ENCODE measurements around the gene BTRC. TPM values are rescaled to one million over a fixed set of nuclear protein-coding genes. Genes with fewer than 3 reads are reported as not detected.

BTRC gene
- total RNA-seq, 1 donor from 2014 or later = 19.4 TPM

DNA sequence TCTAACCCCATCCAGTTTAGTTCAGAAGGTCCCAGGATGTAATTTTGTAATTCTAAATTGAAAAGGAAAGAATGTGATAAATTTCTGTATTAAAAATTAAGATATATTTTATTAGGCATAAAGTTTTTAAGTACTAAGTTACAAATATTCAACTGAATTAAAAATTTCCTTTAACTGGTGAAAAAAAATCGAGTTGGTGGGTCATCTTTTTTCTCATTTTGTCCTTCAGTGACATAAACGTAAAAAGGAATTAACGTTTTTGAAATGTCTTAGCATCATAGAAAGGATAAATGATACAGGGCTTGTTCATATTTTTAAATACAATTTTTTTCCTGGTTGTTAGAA is 88.5 kb downstream of the BTRC start:
- no peaks in the 10 kb centered on the region for H3K27me3 Mint-ChIP-seq
- ATAC-seq (ENCODE audit: low read depth) = no peak
- ChIA-PET POLR2A (no interaction called here), CTCF (interaction anchor here (1.4 to 2.2 kb wide), 4 partner anchors 10 to 229 kb away, joined by 4 to 17 read pairs (median 12); no protein-coding TSS in a partner anchor)
- H3K9me3 Mint-ChIP-seq = no peaks in the 10 kb centered on the region
- TF ChIP-seq, protein P1, sequence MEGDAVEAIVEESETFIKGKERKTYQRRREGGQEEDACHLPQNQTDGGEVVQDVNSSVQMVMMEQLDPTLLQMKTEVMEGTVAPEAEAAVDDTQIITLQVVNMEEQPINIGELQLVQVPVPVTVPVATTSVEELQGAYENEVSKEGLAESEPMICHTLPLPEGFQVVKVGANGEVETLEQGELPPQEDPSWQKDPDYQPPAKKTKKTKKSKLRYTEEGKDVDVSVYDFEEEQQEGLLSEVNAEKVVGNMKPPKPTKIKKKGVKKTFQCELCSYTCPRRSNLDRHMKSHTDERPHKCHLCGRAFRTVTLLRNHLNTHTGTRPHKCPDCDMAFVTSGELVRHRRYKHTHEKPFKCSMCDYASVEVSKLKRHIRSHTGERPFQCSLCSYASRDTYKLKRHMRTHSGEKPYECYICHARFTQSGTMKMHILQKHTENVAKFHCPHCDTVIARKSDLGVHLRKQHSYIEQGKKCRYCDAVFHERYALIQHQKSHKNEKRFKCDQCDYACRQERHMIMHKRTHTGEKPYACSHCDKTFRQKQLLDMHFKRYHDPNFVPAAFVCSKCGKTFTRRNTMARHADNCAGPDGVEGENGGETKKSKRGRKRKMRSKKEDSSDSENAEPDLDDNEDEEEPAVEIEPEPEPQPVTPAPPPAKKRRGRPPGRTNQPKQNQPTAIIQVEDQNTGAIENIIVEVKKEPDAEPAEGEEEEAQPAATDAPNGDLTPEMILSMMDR (IDR thresholded peaks at IDR 0.05) = no peak
- no peak overlapping the region for H3K4me3 Mint-ChIP-seq
- no peaks in the 10 kb centered on the region for H3K36me3 Mint-ChIP-seq (ENCODE audit: low read depth)
- intact Hi-C loops (cut with micrococcal nuclease) = loop anchor here (1.0 to 5.0 kb wide), 4 partner anchors 150 to 280 kb away; no protein-coding TSS in a partner anchor
- peaks cover 3% of the 10 kb centered on the region for H3K4me1 Mint-ChIP-seq
- DNase-seq = no peak
- H3K27ac Mint-ChIP-seq = no peak overlapping the region

GRCh38 chr10:101444058-101444898 is 90.3 kb downstream of the BTRC start:
- ChIA-PET CTCF (interaction anchor here (0.7 to 1.9 kb wide), 9 partner anchors 9 to 403 kb away, joined by 3 to 5 read pairs (median 4); no protein-coding TSS in a partner anchor), POLR2A (no interaction called here)
- DNase-seq (no peak), ATAC-seq (ENCODE audit: low read depth) (no peak)
- H3K36me3 Mint-ChIP-seq (ENCODE audit: low read depth) = no peaks in the 10 kb centered on the region
- no peak overlapping the region for H3K4me3 Mint-ChIP-seq
- H3K27ac Mint-ChIP-seq = no peak overlapping the region
- H3K9me3 Mint-ChIP-seq = no peaks in the 10 kb centered on the region
- intact Hi-C loops (cut with micrococcal nuclease) = loop anchor here (5.0 kb wide), 2 partner anchors 152 to 282 kb away; no protein-coding TSS in a partner anchor
- no peaks in the 10 kb centered on the region for H3K27me3 Mint-ChIP-seq
- TF ChIP-seq, protein P1 (IDR thresholded peaks at IDR 0.05) = no peak
- H3K4me1 Mint-ChIP-seq = peaks cover 3% of the 10 kb centered on the region

DNA sequence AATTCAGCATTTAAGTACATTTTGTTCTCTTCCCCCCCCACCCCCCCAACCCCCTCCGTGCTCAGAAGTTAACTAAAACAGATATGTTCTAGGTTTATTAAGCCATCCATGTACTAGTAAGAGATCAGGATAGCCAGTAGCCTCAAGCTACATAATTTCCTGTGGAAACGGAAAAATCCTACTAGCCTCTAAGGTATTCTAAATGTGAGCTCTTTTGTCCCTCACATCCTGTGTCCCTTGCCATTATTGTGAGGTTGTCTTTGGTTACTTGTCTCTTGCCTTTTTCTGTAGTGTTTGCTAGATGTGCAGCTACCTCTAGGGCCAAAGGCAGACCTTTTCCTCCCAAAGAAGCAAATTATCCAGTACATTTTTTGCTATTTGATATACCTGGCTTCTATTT is 92.1 kb downstream of the BTRC start:
- ATAC-seq (ENCODE audit: low read depth) (no peak), DNase-seq (no peak)
- ChIA-PET POLR2A (no interaction called here), CTCF (interaction anchor here (1.3 kb wide), 1 partner anchor 232 kb away, joined by 3 read pairs; no protein-coding TSS in a partner anchor)
- Mint-ChIP-seq H3K27me3 (no peaks in the 10 kb centered on the region), H3K4me3 (no peak overlapping the region), H3K36me3 (ENCODE audit: low read depth) (no peaks in the 10 kb centered on the region), H3K27ac (no peak overlapping the region), H3K9me3 (no peaks in the 10 kb centered on the region), H3K4me1 (peaks cover 15% of the 10 kb centered on the region)
- TF ChIP-seq, protein P1 (IDR thresholded peaks at IDR 0.05) = no peak
- intact Hi-C loops (cut with micrococcal nuclease) = no loop called here

DNA sequence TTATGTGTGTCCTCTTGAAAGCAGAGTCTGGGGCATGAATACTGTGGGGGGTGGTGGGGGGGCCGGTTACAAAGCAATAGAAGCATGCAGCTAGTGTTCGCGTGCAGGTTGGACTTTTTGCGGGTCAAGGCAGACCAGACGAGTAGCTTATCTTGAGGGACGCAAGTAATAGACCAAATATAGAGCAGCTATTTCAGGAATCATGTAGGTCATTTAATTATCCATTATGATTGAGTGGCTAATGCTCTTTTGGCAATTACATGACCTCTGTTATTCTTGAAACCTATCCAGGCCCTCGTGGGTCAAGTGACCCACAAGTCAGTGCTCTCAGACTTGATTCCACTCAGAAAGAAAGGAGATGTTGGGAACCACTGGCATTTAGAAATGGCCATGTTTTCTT is 93.0 kb downstream of the BTRC start:
- Mint-ChIP-seq H3K27me3 (no peaks in the 10 kb centered on the region), H3K4me1 (peaks cover 23% of the 10 kb centered on the region), H3K9me3 (no peaks in the 10 kb centered on the region), H3K4me3 (no peak overlapping the region), H3K27ac (no peak overlapping the region), H3K36me3 (ENCODE audit: low read depth) (no peaks in the 10 kb centered on the region)
- ChIA-PET CTCF (interaction anchor here (1.0 kb wide), 1 partner anchor 19 kb away, joined by 4 read pairs; no protein-coding TSS in a partner anchor), POLR2A (no interaction called here)
- DNase-seq (no peak), ATAC-seq (ENCODE audit: low read depth) (no peak)
- intact Hi-C loops (cut with micrococcal nuclease) = no loop called here
- TF ChIP-seq, protein P1 (IDR thresholded peaks at IDR 0.05) = no peak

DNA sequence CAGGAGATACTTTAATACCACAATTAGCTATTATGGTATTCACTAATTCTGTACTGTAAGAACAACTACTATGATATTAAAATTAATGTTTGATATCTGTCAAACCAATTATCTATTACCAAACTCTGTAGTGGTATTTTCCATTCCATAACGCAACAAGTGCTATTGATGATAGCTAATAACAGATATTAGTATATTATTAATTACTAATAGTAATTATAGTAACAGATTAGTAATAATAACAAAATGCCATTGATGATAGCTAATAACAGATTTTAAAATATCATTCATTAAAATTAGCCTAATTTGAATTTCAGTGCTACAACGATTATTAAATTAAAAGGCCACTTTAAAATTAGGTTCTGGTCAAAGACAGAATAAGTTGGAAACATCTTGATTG is 93.5 kb downstream of the BTRC start:
- Mint-ChIP-seq H3K9me3 (no peaks in the 10 kb centered on the region), H3K27ac (no peak overlapping the region), H3K36me3 (ENCODE audit: low read depth) (no peaks in the 10 kb centered on the region), H3K27me3 (no peaks in the 10 kb centered on the region), H3K4me1 (peaks cover 20% of the 10 kb centered on the region), H3K4me3 (no peak overlapping the region)
- DNase-seq (no peak), ATAC-seq (ENCODE audit: low read depth) (no peak)
- CTCF ChIA-PET = interaction anchor here (1.0 kb wide), 1 partner anchor 19 kb away, joined by 4 read pairs; no protein-coding TSS in a partner anchor
- intact Hi-C loops (cut with micrococcal nuclease) = no loop called here
- TF ChIP-seq, protein P1 (IDR thresholded peaks at IDR 0.05) = no peak
- POLR2A ChIA-PET = no interaction called here

All from activated B cell treated with CpG ODN at 0.5 μM for 24 hours (primary cell).